Fibroblast of pulmonary artery (primary cell): ENCODE data around the gene CES3.
"Not testable (repeated sequence)": the region's sequence is repeated elsewhere in the genome, so short reads cannot be mapped to it uniquely, and the experiment has no call there.

Experiments
- DNase-seq: peaks from one replicate; pipeline ENCODE4 v3.0.0-alpha.2; 2010; ENCODE audit warnings: low read depth
- H3K4me3 ChIP-seq: replicated peaks from 2 replicates; pipeline ENCODE4 v1.5.1; 2011; ENCODE audit warnings: low read depth, mild to moderate bottlenecking, control low read depth, low read length, moderate library complexity
- TF ChIP-seq, protein P1 (sequence below): IDR thresholded peaks from 2 replicates; pipeline ENCODE4 v1.5.1; 2011; ENCODE audit warnings: mild to moderate bottlenecking, control low read depth, low read length, inconsistent platforms; ENCODE audit errors: missing control alignments

Gene CES3

GRCh38 chr16:66949472-66949871 lies 11.6 kb upstream of the CES3 start:
- H3K4me3 ChIP-seq, result no peak overlapping the region
- DNase-seq, result no peak
- TF ChIP-seq, protein P1, sequence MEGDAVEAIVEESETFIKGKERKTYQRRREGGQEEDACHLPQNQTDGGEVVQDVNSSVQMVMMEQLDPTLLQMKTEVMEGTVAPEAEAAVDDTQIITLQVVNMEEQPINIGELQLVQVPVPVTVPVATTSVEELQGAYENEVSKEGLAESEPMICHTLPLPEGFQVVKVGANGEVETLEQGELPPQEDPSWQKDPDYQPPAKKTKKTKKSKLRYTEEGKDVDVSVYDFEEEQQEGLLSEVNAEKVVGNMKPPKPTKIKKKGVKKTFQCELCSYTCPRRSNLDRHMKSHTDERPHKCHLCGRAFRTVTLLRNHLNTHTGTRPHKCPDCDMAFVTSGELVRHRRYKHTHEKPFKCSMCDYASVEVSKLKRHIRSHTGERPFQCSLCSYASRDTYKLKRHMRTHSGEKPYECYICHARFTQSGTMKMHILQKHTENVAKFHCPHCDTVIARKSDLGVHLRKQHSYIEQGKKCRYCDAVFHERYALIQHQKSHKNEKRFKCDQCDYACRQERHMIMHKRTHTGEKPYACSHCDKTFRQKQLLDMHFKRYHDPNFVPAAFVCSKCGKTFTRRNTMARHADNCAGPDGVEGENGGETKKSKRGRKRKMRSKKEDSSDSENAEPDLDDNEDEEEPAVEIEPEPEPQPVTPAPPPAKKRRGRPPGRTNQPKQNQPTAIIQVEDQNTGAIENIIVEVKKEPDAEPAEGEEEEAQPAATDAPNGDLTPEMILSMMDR, result no peak

GRCh38 chr16:66950437-66950836 lies 10.6 kb upstream of the CES3 start:
- H3K4me3 ChIP-seq, result no peak overlapping the region
- TF ChIP-seq, protein P1, result no peak
- DNase-seq, result no peak

- DNase-seq, result no peak
- TF ChIP-seq, protein P1, result no peak
- no peak overlapping the region for H3K4me3 ChIP-seq
Observed at GRCh38 chr16:66950971-66951790, 9.9 kb upstream of the CES3 start.

- DNase-seq, result no peak
- no peak overlapping the region for H3K4me3 ChIP-seq
- TF ChIP-seq, protein P1, result no peak
Observed at GRCh38 chr16:66952430-66953110, 8.5 kb upstream of the CES3 start.

DNA sequence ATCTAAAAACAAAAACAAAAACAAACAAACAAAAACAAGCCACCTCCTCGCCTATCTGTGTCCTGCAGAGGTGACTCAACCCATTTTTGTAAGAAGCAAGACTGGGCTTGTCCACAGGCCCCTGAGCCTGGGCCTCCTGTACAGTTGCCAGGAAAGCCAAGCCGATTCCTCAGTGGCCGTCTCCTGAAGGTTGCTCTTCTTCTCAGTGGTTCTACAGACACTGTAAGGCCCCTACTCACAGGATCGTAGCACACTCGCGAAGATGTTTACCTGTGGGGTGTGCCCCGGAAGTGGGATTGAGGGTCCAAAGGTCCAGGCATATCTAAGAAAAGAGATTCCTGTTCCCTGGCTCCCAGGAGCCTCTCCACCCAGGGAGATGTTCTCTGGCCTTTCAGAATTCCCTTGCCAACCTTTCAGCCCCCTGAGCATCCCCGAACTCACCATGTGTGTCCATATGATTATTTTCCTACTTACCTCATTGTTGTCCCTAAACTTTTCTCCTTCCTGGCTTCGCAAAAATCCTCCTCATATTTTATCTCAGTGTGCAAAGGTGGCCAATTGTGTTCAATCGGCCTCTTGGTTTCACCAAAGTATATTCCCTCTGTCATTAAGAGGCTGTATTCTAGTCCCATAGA lies 7.5 kb upstream of the CES3 start:
- DNase-seq, result no peak
- TF ChIP-seq, protein P1, result no peak
- no peak overlapping the region for H3K4me3 ChIP-seq

DNA sequence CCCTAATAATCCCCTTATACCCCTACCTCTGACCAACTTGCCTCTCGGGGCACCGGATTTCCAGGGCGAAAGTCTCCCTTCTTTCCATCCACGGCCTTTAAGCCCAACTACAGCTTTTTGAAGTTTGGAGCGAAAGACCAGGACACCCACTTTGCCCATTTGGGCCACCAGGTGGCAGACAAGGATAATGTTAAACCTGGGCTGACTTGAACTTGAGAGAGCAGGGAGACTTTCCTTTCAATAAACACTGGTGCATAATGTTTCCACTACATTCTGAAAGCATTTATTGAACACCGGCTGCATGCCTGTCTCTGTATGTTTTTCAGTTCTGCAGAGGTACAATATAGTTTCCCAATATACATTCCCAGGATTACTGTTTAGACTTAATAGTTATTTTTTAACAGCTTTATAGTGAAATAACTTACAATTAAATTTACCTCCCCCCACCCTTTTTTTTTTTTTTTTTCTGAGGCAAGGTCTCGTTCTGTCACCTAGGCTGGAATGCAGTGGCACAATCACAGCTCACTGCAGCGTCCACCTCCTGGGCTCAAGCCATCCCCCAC lies 6.9 kb upstream of the CES3 start:
- peak; percentile 84 for DNase-seq
- H3K4me3 ChIP-seq, result no peak overlapping the region
- TF ChIP-seq, protein P1, result peak; percentile 90

DNA sequence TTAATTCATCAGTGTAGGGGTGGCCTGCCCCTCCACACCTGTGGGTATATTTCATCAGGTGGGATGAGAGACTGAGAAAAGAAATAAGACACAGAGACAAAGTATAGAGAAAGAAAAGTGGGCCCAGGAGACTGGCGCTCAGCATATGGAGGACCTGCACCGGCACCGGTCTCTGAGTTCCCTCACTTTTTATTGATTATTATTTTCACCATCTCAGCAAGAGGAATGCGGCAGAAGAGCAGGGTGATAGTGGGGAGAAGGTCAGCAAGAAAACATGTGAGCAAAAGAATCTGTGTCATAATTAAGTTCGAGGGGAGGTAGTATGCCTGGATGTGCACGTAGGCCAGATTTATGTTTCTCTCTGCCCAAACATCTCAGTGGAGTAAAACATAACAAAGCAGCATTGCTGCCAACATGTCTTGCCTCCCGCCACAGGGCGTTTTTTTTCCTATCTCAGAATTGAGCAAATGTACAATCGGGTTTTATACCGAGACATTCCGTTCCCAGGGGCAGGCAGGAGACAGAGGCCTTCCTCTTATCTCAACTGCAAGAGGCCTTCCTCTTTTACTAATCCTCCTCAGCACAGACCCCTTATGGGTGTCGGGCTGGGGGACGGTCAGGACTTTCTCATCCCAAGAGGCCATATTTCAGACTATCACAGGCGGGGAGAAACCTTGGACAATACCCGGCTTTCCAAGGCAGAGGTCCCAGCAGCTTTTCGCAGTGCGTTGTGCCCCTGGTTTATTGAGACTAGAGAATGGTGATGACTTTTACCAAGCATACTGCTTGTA lies 5.5 kb upstream of the CES3 start:
- not testable (repeated sequence) for DNase-seq, H3K4me3 ChIP-seq

DNA sequence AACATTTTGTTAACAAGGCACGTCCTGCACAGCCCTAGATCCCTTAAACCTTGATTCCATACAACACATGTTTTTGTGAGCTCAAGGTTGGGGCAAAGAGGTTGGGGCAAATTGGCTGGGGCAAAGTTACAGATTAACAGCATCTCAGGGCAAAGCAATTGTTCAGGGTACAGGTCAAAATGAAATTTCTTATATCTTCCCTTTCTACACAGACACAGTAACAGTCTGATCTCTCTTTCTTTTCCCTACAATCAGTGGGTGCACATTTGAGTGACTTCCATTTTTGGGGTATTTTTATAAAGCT lies 5.0 kb upstream of the CES3 start:
- not testable (repeated sequence) for DNase-seq, H3K4me3 ChIP-seq
